HEK293 (cell line): ENCODE results near the gene PITPNM1.

Experiments
- CTCF ChIA-PET: fragments of 350-600 bp; formaldehyde crosslinking; extraction: SDS; loops from one replicate; lab custom pipeline; 2021; ENCODE audit warnings: antibody characterized with exemption; lab: Yijun Ruan, JAX
- POLR2A ChIA-PET: fragments of 300-600 bp; formaldehyde crosslinking; extraction: SDS; loops from one replicate; lab custom pipeline; 2020; ENCODE audit warnings: antibody characterized with exemption, inconsistent platforms; lab: Yijun Ruan, JAX
- H3K27ac ChIP-seq: fragments of 200-500 bp; sonication (Bioruptor generic); 2 replicates; pipeline ENCODE4 v1.5.1; 2014; ENCODE audit warnings: low read depth, low read length, control low read depth, inconsistent platforms; ENCODE audit errors: extremely low read depth
- H3K36me3 ChIP-seq, 2 experiments: fragments of 200-500 bp in 1 of 2; sonication (Bioruptor generic) in 1 of 2; 1 replicate in 1 of 2; 2 replicates in 1 of 2; pipeline ENCODE4 v1.5.1; 2014 to 2017; ENCODE audit warnings: inconsistent platforms in 2 of 2, low read length in 2 of 2; ENCODE audit not compliant: control insufficient read depth in 2 of 2, insufficient read depth in 1 of 2
- H3K4me1 ChIP-seq: fragments of 200-500 bp; sonication (Bioruptor generic); 2 replicates; pipeline ENCODE4 v1.5.1; 2014; ENCODE audit warnings: mild to moderate bottlenecking, low read length, inconsistent platforms; ENCODE audit not compliant: control insufficient read depth, insufficient read depth
- H3K4me3 ChIP-seq: 2 replicates; pipeline ENCODE4 v1.5.1; 2011; ENCODE audit warnings: low read depth, mild to moderate bottlenecking, control low read depth, low read length, moderate library complexity
- H3K9me3 ChIP-seq: fragments of 200-500 bp; sonication (Bioruptor generic); 2 replicates; pipeline ENCODE4 v1.5.1; 2014; ENCODE audit warnings: low read depth, low read length, inconsistent platforms; ENCODE audit not compliant: control insufficient read depth, insufficient read depth
- CTCF ChIP-seq: fragments of 450-650 bp; formaldehyde crosslinking; IDR thresholded peaks from 2 replicates; pipeline ENCODE4 v1.5.1; 2016; ENCODE audit warnings: missing biosample characterization, missing genetic modification characterization
- GLIS1 ChIP-seq: fragments of 450-650 bp; formaldehyde crosslinking; IDR thresholded peaks from 2 replicates; pipeline ENCODE4 v1.5.1; 2016; ENCODE audit warnings: missing biosample characterization, missing genetic modification characterization
- GLIS2 ChIP-seq: fragments of 450-650 bp; formaldehyde crosslinking; IDR thresholded peaks from 2 replicates; pipeline ENCODE4 v1.5.1; 2016; ENCODE audit warnings: missing biosample characterization, missing genetic modification characterization
- HOXA7 ChIP-seq: sonication (generic); formaldehyde crosslinking; IDR thresholded peaks from 2 replicates; pipeline ENCODE4 v1.8.1; 2022; ENCODE audit warnings: missing genetic modification reagents, borderline replicate concordance
- KLF17 ChIP-seq: fragments of 450-650 bp; formaldehyde crosslinking; IDR thresholded peaks from 2 replicates; pipeline ENCODE4 v1.5.1; 2016; ENCODE audit warnings: missing biosample characterization, missing genetic modification characterization
- PRDM10 ChIP-seq: fragments of 450-650 bp; formaldehyde crosslinking; IDR thresholded peaks from 2 replicates; pipeline ENCODE4 v1.5.1; 2016; ENCODE audit warnings: missing biosample characterization, missing genetic modification characterization
- SCRT1 ChIP-seq: fragments of 450-650 bp; formaldehyde crosslinking; IDR thresholded peaks from 2 replicates; pipeline ENCODE4 v1.5.1; 2016; ENCODE audit warnings: missing biosample characterization, missing genetic modification characterization, borderline replicate concordance
- ZNF112 ChIP-seq: fragments of 450-650 bp; formaldehyde crosslinking; IDR thresholded peaks from 2 replicates; pipeline ENCODE4 v1.5.0; 2017; ENCODE audit warnings: missing biosample characterization, missing genetic modification characterization
- ZNF114 ChIP-seq: fragments of 450-650 bp; formaldehyde crosslinking; IDR thresholded peaks from 2 replicates; pipeline ENCODE4 v1.5.0; 2017; ENCODE audit warnings: missing biosample characterization, missing genetic modification characterization
- ZNF184 ChIP-seq: fragments of 450-650 bp; IDR thresholded peaks from 2 replicates; pipeline ENCODE4 v1.5.1; 2018; ENCODE audit warnings: missing biosample characterization, mild to moderate bottlenecking, missing genetic modification characterization
- ZNF302 ChIP-seq: fragments of 450-650 bp; formaldehyde crosslinking; IDR thresholded peaks from 2 replicates; pipeline ENCODE4 v1.5.1; 2016; ENCODE audit warnings: missing biosample characterization, missing genetic modification characterization, low read depth
- ZNF391 ChIP-seq: fragments of 450-650 bp; formaldehyde crosslinking; IDR thresholded peaks from 2 replicates; pipeline ENCODE4 v1.5.1; 2016; ENCODE audit warnings: low read depth, missing biosample characterization, missing genetic modification characterization, borderline replicate concordance
- ZNF398 ChIP-seq: fragments of 450-650 bp; formaldehyde crosslinking; IDR thresholded peaks from 2 replicates; pipeline ENCODE4 v1.5.1; 2017; ENCODE audit warnings: missing biosample characterization, missing genetic modification characterization
- ZNF426 ChIP-seq: fragments of 450-650 bp; formaldehyde crosslinking; IDR thresholded peaks from 2 replicates; pipeline ENCODE4 v1.5.1; 2017; ENCODE audit warnings: missing biosample characterization, missing genetic modification characterization, mild to moderate bottlenecking, inconsistent platforms, moderate library complexity
- ZNF488 ChIP-seq: fragments of 450-650 bp; formaldehyde crosslinking; IDR thresholded peaks from 2 replicates; pipeline ENCODE4 v1.5.1; 2016; ENCODE audit warnings: missing biosample characterization, missing genetic modification characterization
- ZNF513 ChIP-seq: fragments of 450-650 bp; IDR thresholded peaks from 2 replicates; pipeline ENCODE4 v1.5.1; 2018; ENCODE audit warnings: missing biosample characterization, missing genetic modification characterization
- ZNF518A ChIP-seq: fragments of 450-650 bp; formaldehyde crosslinking; conservative IDR thresholded peaks from 2 replicates; pipeline ENCODE4 v1.5.1; 2016; ENCODE audit warnings: low read depth, missing biosample characterization, missing genetic modification characterization
- ZNF623 ChIP-seq: fragments of 450-650 bp; formaldehyde crosslinking; IDR thresholded peaks from 2 replicates; pipeline ENCODE4 v1.5.1; 2016; ENCODE audit warnings: missing biosample characterization, missing genetic modification characterization
- ZNF664 ChIP-seq: fragments of 450-650 bp; formaldehyde crosslinking; IDR thresholded peaks from 2 replicates; pipeline ENCODE4 v1.5.1; 2016; ENCODE audit warnings: missing biosample characterization, missing genetic modification characterization
- ZNF792 ChIP-seq: fragments of 450-650 bp; formaldehyde crosslinking; IDR thresholded peaks from 2 replicates; pipeline ENCODE4 v1.5.1; 2016; ENCODE audit warnings: missing biosample characterization, missing genetic modification characterization

The PITPNM1 gene

GRCh38 chr11:67551127-67551526 is 46.0 kb upstream of the PITPNM1 start (continued):
- TF ChIP-seq ZNF398 = no peak
- no peak for TF ChIP-seq ZNF302 (tag by site-specific recombination)
- TF ChIP-seq ZNF184 = no peak
- TF ChIP-seq HOXA7 (CRISPR knock-in tag) = no peak
- no peak for TF ChIP-seq ZNF518A (tag by site-specific recombination)
- no peak for TF ChIP-seq ZNF112 (tag by site-specific recombination)

GRCh38 chr11:67548555-67549110 is 43.5 kb upstream of the PITPNM1 start:
- Histone ChIP-seq H3K36me3 (no peaks in the 10 kb centered on the region), H3K4me3 (no peak overlapping the region), H3K4me1 (no peaks in the 10 kb centered on the region), H3K27ac (no peak overlapping the region), H3K9me3 (no peaks in the 10 kb centered on the region)
- POLR2A ChIA-PET = no interaction called here
- CTCF ChIA-PET = interaction anchor here (1.2 kb wide), 1 partner anchor 23 kb away, joined by 3 read pairs; no protein-coding TSS in a partner anchor
- TF ChIP-seq ZNF513 (tag by site-specific recombination) (no peak), PRDM10 (tag by site-specific recombination) (no peak), ZNF664 (tag by site-specific recombination) (no peak), GLIS2 (tag by site-specific recombination) (no peak), ZNF623 (tag by site-specific recombination) (no peak), CTCF (tag by site-specific recombination) (no peak), KLF17 (tag by site-specific recombination) (no peak), ZNF426 (tag by site-specific recombination) (no peak), ZNF391 (tag by site-specific recombination) (no peak), ZNF792 (tag by site-specific recombination) (no peak), SCRT1 (no peak), ZNF114 (tag by site-specific recombination) (no peak), GLIS1 (tag by site-specific recombination) (no peak), ZNF488 (no peak)
